SK-N-SH (cell line): Measurements from ENCODE around the gene PPP2R2B. TPM values are rescaled to one million over a fixed set of nuclear protein-coding genes. Genes with fewer than 3 reads are reported as not detected.

ENCODE experiments used
- CTCF ChIA-PET: fragments of 300-600, 350-600 bp; formaldehyde crosslinking; extraction: SDS; loops from one replicate; lab custom pipeline; 2021; lab: Yijun Ruan, JAX
- POLR2A ChIA-PET: fragments of 350-600 bp; sonication (Branson Sonifier 250); formaldehyde crosslinking; extraction: SDS; loops from one replicate; lab custom pipeline; 2020; ENCODE audit warnings: antibody characterized with exemption, inconsistent platforms; lab: Yijun Ruan, JAX
- DNase-seq: peaks from one replicate; pipeline ENCODE4 v3.0.0; 2012
- H2AFZ ChIP-seq: fragments of 200-600 bp; sonication (generic); 2 replicates; pipeline ENCODE4 v1.8.1; 2016; ENCODE audit warnings: antibody characterized with exemption, mild to moderate bottlenecking, low read depth
- H3F3A ChIP-seq: fragments of 200-600 bp; sonication (generic); replicated peaks from 2 replicates; pipeline ENCODE3; 2016; ENCODE audit warnings: antibody characterized with exemption, mild to moderate bottlenecking; ENCODE audit not compliant: insufficient read depth
- H3K27ac ChIP-seq, 2 experiments: fragments of 200-500 bp in 1 of 2; fragments of 200-600 bp in 1 of 2; sonication (Bioruptor generic) in 1 of 2; sonication (generic), shearing (Covaris generic) in 1 of 2; 2 replicates each; pipeline versions ENCODE4 v1.5.1 to v1.6.1; 2014 to 2016; ENCODE audit warnings: low read depth in 2 of 2, inconsistent platforms in 1 of 2, low read length in 1 of 2, mild to moderate bottlenecking in 1 of 2, mixed read lengths in 1 of 2
- H3K27me3 ChIP-seq: fragments of 200-600 bp; sonication (generic), shearing (Covaris generic); 2 replicates; pipeline ENCODE4 v1.6.1; 2016; ENCODE audit warnings: mixed run types; ENCODE audit not compliant: insufficient read depth
- H3K36me3 ChIP-seq, 2 experiments: fragments of 200-500 bp in 1 of 2; fragments of 200-600 bp in 1 of 2; sonication (Bioruptor generic) in 1 of 2; sonication (generic) in 1 of 2; replicated peaks in 1 of 2; 2 replicates each; pipeline versions ENCODE3 to v1.5.1; 2014 to 2016; ENCODE audit warnings: low read length in 1 of 2, mild to moderate bottlenecking in 1 of 2; ENCODE audit not compliant: insufficient read depth in 2 of 2, control insufficient read depth in 1 of 2
- H3K4me1 ChIP-seq, 2 experiments: fragments of 200-500 bp in 1 of 2; fragments of 200-600 bp in 1 of 2; sonication (Bioruptor generic) in 1 of 2; sonication (generic), shearing (Covaris generic) in 1 of 2; 2 replicates each; pipeline versions ENCODE4 v1.5.1 to v1.6.1; 2014 to 2016; ENCODE audit warnings: low read depth in 1 of 2, low read length in 1 of 2, mixed run types in 1 of 2; ENCODE audit not compliant: insufficient read depth in 2 of 2, control insufficient read depth in 1 of 2
- H3K4me2 ChIP-seq: fragments of 200-600 bp; sonication (generic), shearing (Covaris generic); 2 replicates; pipeline ENCODE4 v1.6.1; 2017; ENCODE audit warnings: mixed run types
- H3K4me3 ChIP-seq, 2 experiments: fragments of 200-500 bp in 1 of 2; fragments of 200-600 bp in 1 of 2; sonication (Bioruptor generic) in 1 of 2; sonication (generic), shearing (Covaris generic) in 1 of 2; 2 replicates each; pipeline versions ENCODE4 v1.5.1 to v1.8.1; 2014 to 2016; ENCODE audit warnings: low read depth in 2 of 2, inconsistent platforms in 1 of 2, low read length in 1 of 2, mild to moderate bottlenecking in 1 of 2, mixed read lengths in 1 of 2, moderate library complexity in 1 of 2
- H3K79me2 ChIP-seq: fragments of 200-600 bp; sonication (generic); 2 replicates; pipeline ENCODE4 v1.8.1; 2017; ENCODE audit warnings: mild to moderate bottlenecking; ENCODE audit not compliant: insufficient read depth
- H3K9ac ChIP-seq: fragments of 200-600 bp; sonication (generic); 2 replicates; pipeline ENCODE4 v1.6.1; 2017; ENCODE audit warnings: mixed run types
- H3K9me2 ChIP-seq: fragments of 200-600 bp; sonication (generic); 2 replicates; pipeline ENCODE4 v1.6.1; 2017; ENCODE audit warnings: mixed run types
- H3K9me3 ChIP-seq: fragments of 200-600 bp; sonication (generic); 2 replicates; pipeline ENCODE4 v1.6.1; 2017; ENCODE audit warnings: mixed run types, mild to moderate bottlenecking, moderate library complexity
- H4K20me1 ChIP-seq: fragments of 200-600 bp; sonication (generic); 2 replicates; pipeline ENCODE4 v1.6.1; 2017; ENCODE audit warnings: mild to moderate bottlenecking, mixed run types; ENCODE audit not compliant: insufficient read depth
- ELF1 ChIP-seq: IDR thresholded peaks from 2 replicates; pipeline ENCODE4 v1.4.0; 2012
- EP300 ChIP-seq, 2 experiments: IDR thresholded peaks; 2 replicates each; pipeline versions ENCODE4 v1.4.0 to v1.6.1; 2012; ENCODE audit warnings: borderline replicate concordance in 1 of 2, low read depth in 1 of 2, low read length in 1 of 2
- EZH2phosphoT487 ChIP-seq: fragments of 200-600 bp; sonication (generic); IDR thresholded peaks from 2 replicates; pipeline ENCODE4 v1.6.1; 2017; ENCODE audit warnings: low read depth, mixed run types, mild to moderate bottlenecking, antibody characterized with exemption, moderate library complexity, borderline replicate concordance
- FOSL2 ChIP-seq: IDR thresholded peaks from 2 replicates; pipeline ENCODE4 v1.4.0; 2012; ENCODE audit warnings: low read depth, mild to moderate bottlenecking, moderate library complexity, borderline replicate concordance
- FOXM1 ChIP-seq: IDR thresholded peaks from 2 replicates; pipeline ENCODE4 v1.4.0; 2012; ENCODE audit warnings: low read depth, mild to moderate bottlenecking
- GATA2 ChIP-seq: sonication (generic); formaldehyde crosslinking; IDR thresholded peaks from 2 replicates; pipeline ENCODE4 v1.5.0; 2020; ENCODE audit warnings: mild to moderate bottlenecking, missing genetic modification reagents
- MEF2A ChIP-seq: IDR thresholded peaks from 2 replicates; pipeline ENCODE4 v1.4.0; 2012; ENCODE audit warnings: low read depth, borderline replicate concordance
- MXI1 ChIP-seq: IDR thresholded peaks from 2 replicates; pipeline ENCODE4 v1.6.1; 2012; ENCODE audit warnings: mild to moderate bottlenecking, low read depth, low read length, improper control_type of control experiment
- RAD21 ChIP-seq: IDR thresholded peaks from 2 replicates; pipeline ENCODE4 v1.6.1; 2012; ENCODE audit warnings: mild to moderate bottlenecking, low read length
- RCOR1 ChIP-seq: fragments of 150-350 bp; IDR thresholded peaks from 2 replicates; pipeline ENCODE4 v1.6.1; 2017; ENCODE audit warnings: antibody characterized with exemption, low read length
- RFX5 ChIP-seq: IDR thresholded peaks from 2 replicates; pipeline ENCODE4 v1.6.1; 2012; ENCODE audit warnings: mild to moderate bottlenecking, improper control_type of control experiment, low read length
- RXRA ChIP-seq: IDR thresholded peaks from 2 replicates; pipeline ENCODE4 v1.4.0; 2012; ENCODE audit warnings: low read depth, mild to moderate bottlenecking, borderline replicate concordance
- SIN3A ChIP-seq: IDR thresholded peaks from 2 replicates; pipeline ENCODE4 v1.6.1; 2012; ENCODE audit warnings: low read depth, mild to moderate bottlenecking, low read length, moderate library complexity, borderline replicate concordance
- SMC3 ChIP-seq: IDR thresholded peaks from 2 replicates; pipeline ENCODE4 v1.6.1; 2012; ENCODE audit warnings: low read depth, low read length, improper control_type of control experiment
- YY1 ChIP-seq: IDR thresholded peaks from 2 replicates; pipeline ENCODE4 v1.4.0; 2012; ENCODE audit warnings: low read depth, mild to moderate bottlenecking
- WGBS: methylation state at CpG from one replicate; pipeline ENCODE4 v1.1.6; 2017; ENCODE audit warnings: low lambda C conversion rate; 5-methylcytosine and 5-hydroxymethylcytosine counted together
- polyA plus RNA-seq, 3 experiments: library from polyadenylated mRNA; depleted of rRNA; stranded (reverse); fragments of >200 nt; gene quantifications; 2 replicates each; pipeline ENCODE4 v1.2.3, GENCODE V29; 2012
- TF ChIP-seq, protein P1 (sequence below): IDR thresholded peaks from 2 replicates; pipeline ENCODE4 v1.4.0; 2012; ENCODE audit warnings: low read depth, borderline replicate concordance
- TF ChIP-seq, protein P2 (sequence below): IDR thresholded peaks from 2 replicates; pipeline ENCODE4; 2012
- TF ChIP-seq, protein P3 (sequence below): IDR thresholded peaks from 2 replicates; pipeline ENCODE4 v1.4.0; 2012; ENCODE audit warnings: low read depth, borderline replicate concordance
- TF ChIP-seq, protein P4 (sequence below): fragments of 150-350 bp; IDR thresholded peaks from 2 replicates; pipeline ENCODE4 v1.6.1; 2016; ENCODE audit warnings: mild to moderate bottlenecking, low read depth, low read length

Gene PPP2R2B
- polyA plus RNA-seq, 1 of the 3 experiments (the other 2 are of a cell fraction): 11.4 TPM

DNA sequence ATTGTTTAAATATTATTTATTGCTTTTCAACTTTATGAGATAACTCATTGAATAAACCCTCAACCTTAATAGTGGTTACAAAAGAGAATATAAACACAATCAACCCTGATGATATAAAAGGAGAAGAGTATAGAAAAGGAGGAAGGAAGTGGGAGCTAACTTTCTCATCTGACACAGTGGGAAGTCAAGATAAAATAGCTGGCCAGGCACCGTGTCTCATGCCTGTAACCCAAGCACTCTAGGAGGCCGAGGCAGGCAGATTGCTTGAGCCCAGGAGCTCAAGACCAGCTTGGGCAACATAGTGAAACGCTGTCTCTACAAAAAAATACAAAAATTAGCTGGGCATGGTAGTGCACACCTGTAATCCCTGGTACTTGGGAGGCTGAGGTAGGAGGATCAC is 93.5 kb downstream of the PPP2R2B start:
- H3K4me2 ChIP-seq: no peak overlapping the region
- CTCF ChIA-PET: interaction anchor here (0.8 to 1.0 kb wide), 2 partner anchors 9 to 17 kb away, joined by 3 to 4 read pairs; no protein-coding TSS in a partner anchor
- no peaks in the 10 kb centered on the region for H3K9me2 ChIP-seq
- H3F3A ChIP-seq: no peaks in the 10 kb centered on the region
- H3K4me3 ChIP-seq: no peak overlapping the region
- H3K79me2 ChIP-seq: no peaks in the 10 kb centered on the region
- H3K27ac ChIP-seq: no peak overlapping the region
- no peaks in the 10 kb centered on the region for H3K9me3 ChIP-seq
- TF ChIP-seq MXI1 (no peak), EZH2phosphoT487 (no peak), FOSL2 (no peak), FOXM1 (no peak), MEF2A (no peak), RXRA (no peak), RCOR1 (no peak), EP300 (IDR thresholded peaks at IDR 0.05; ENCODE audit: borderline replicate concordance in 1 of 2, low read depth in 1 of 2, low read length in 1 of 2) (no peak), RAD21 (no peak), RFX5 (no peak), SMC3 (no peak), GATA2 (CRISPR knock-in tag) (no peak), YY1 (no peak), SIN3A (no peak), ELF1 (no peak)
- TF ChIP-seq, protein P1, sequence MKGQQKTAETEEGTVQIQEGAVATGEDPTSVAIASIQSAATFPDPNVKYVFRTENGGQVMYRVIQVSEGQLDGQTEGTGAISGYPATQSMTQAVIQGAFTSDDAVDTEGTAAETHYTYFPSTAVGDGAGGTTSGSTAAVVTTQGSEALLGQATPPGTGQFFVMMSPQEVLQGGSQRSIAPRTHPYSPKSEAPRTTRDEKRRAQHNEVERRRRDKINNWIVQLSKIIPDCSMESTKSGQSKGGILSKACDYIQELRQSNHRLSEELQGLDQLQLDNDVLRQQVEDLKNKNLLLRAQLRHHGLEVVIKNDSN: no peak
- TF ChIP-seq, protein P2, sequence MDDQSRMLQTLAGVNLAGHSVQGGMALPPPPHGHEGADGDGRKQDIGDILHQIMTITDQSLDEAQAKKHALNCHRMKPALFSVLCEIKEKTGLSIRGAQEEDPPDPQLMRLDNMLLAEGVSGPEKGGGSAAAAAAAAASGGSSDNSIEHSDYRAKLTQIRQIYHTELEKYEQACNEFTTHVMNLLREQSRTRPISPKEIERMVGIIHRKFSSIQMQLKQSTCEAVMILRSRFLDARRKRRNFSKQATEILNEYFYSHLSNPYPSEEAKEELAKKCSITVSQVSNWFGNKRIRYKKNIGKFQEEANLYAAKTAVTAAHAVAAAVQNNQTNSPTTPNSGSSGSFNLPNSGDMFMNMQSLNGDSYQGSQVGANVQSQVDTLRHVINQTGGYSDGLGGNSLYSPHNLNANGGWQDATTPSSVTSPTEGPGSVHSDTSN: no peak
- TF ChIP-seq, protein P3, sequence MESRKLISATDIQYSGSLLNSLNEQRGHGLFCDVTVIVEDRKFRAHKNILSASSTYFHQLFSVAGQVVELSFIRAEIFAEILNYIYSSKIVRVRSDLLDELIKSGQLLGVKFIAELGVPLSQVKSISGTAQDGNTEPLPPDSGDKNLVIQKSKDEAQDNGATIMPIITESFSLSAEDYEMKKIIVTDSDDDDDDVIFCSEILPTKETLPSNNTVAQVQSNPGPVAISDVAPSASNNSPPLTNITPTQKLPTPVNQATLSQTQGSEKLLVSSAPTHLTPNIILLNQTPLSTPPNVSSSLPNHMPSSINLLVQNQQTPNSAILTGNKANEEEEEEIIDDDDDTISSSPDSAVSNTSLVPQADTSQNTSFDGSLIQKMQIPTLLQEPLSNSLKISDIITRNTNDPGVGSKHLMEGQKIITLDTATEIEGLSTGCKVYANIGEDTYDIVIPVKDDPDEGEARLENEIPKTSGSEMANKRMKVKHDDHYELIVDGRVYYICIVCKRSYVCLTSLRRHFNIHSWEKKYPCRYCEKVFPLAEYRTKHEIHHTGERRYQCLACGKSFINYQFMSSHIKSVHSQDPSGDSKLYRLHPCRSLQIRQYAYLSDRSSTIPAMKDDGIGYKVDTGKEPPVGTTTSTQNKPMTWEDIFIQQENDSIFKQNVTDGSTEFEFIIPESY: no peak
- TF ChIP-seq, protein P4, sequence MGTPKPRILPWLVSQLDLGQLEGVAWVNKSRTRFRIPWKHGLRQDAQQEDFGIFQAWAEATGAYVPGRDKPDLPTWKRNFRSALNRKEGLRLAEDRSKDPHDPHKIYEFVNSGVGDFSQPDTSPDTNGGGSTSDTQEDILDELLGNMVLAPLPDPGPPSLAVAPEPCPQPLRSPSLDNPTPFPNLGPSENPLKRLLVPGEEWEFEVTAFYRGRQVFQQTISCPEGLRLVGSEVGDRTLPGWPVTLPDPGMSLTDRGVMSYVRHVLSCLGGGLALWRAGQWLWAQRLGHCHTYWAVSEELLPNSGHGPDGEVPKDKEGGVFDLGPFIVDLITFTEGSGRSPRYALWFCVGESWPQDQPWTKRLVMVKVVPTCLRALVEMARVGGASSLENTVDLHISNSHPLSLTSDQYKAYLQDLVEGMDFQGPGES: no peak
- H3K9ac ChIP-seq: no peak overlapping the region
- no peak for DNase-seq
- POLR2A ChIA-PET: no interaction called here
- H3K4me1 ChIP-seq: peaks cover 0 to 6% of the 10 kb centered on the region in 2 experiments; a peak in 2 of 4 replicates
- H3K27me3 ChIP-seq: no peaks in the 10 kb centered on the region
- 70% methylated on average over 3 of the region's 3 CpGs for WGBS
- H4K20me1 ChIP-seq: no peaks in the 10 kb centered on the region
- no peak overlapping the region for H2AFZ ChIP-seq
- no peaks in the 10 kb centered on the region for H3K36me3 ChIP-seq
